ENCODE data around the gene DNAH8.

Gene DNAH8

GRCh38 chr6:38796850-38797249, 81.7 kb downstream of the DNAH8 start:
- no peak for TF ChIP-seq JUND (IDR thresholded peaks at IDR 0.05; ENCODE audit: low read depth)
- in situ Hi-C loops (cut with HindIII; ENCODE audit: low pct_unique_long_range_greater_than_20kb, low sequenced_read_pairs) = no loop called here
- DNase-seq (ENCODE audit: low read depth in 1 of 2, low spot score in 1 of 2) = no peak

- TF ChIP-seq JUND (IDR thresholded peaks at IDR 0.05; ENCODE audit: low read depth) = peak; percentile 61; the same call in 1 of the 2 replicates
- peak in 1 of 2 experiments; percentile 76 for DNase-seq (ENCODE audit: low read depth in 1 of 2, low spot score in 1 of 2)
- in situ Hi-C loops (cut with HindIII; ENCODE audit: low pct_unique_long_range_greater_than_20kb, low sequenced_read_pairs) = no loop called here
Observed at GRCh38 chr6:38797391-38797790, 82.3 kb downstream of the DNAH8 start.

GRCh38 chr6:38799529-38800184, 84.5 kb downstream of the DNAH8 start:
- no peak for DNase-seq (ENCODE audit: low read depth in 1 of 2, low spot score in 1 of 2)
- in situ Hi-C loops (cut with HindIII; ENCODE audit: low pct_unique_long_range_greater_than_20kb, low sequenced_read_pairs) = no loop called here
- TF ChIP-seq JUND (IDR thresholded peaks at IDR 0.05; ENCODE audit: low read depth) = no peak

GRCh38 chr6:38801305-38801704, 86.2 kb downstream of the DNAH8 start:
- in situ Hi-C loops (cut with HindIII; ENCODE audit: low pct_unique_long_range_greater_than_20kb, low sequenced_read_pairs) = no loop called here
- peak in 1 of 2 experiments; percentile 54 for DNase-seq (ENCODE audit: low read depth in 1 of 2, low spot score in 1 of 2)
- no peak for TF ChIP-seq JUND (IDR thresholded peaks at IDR 0.05; ENCODE audit: low read depth)

- TF ChIP-seq JUND (IDR thresholded peaks at IDR 0.05; ENCODE audit: low read depth) = no peak
- no peak for DNase-seq (ENCODE audit: low read depth in 1 of 2, low spot score in 1 of 2)
- in situ Hi-C loops (cut with HindIII; ENCODE audit: low pct_unique_long_range_greater_than_20kb, low sequenced_read_pairs) = no loop called here
Observed at GRCh38 chr6:38802497-38802896, 87.4 kb downstream of the DNAH8 start.

- TF ChIP-seq JUND (IDR thresholded peaks at IDR 0.05; ENCODE audit: low read depth) = no peak; the same call in 1 of the 2 replicates
- peak in 1 of 2 experiments; percentile 69 for DNase-seq (ENCODE audit: low read depth in 1 of 2, low spot score in 1 of 2)
- in situ Hi-C loops (cut with HindIII; ENCODE audit: low pct_unique_long_range_greater_than_20kb, low sequenced_read_pairs) = no loop called here
Observed at GRCh38 chr6:38803129-38803528, 88.0 kb downstream of the DNAH8 start.

- no peak for DNase-seq (ENCODE audit: low read depth in 1 of 2, low spot score in 1 of 2)
- in situ Hi-C loops (cut with HindIII; ENCODE audit: low pct_unique_long_range_greater_than_20kb, low sequenced_read_pairs) = no loop called here
Observed at GRCh38 chr6:38804358-38804757, 89.2 kb downstream of the DNAH8 start.

GRCh38 chr6:38805127-38805655, 90.1 kb downstream of the DNAH8 start:
- no peak for TF ChIP-seq JUND (IDR thresholded peaks at IDR 0.05; ENCODE audit: low read depth)
- in situ Hi-C loops (cut with HindIII; ENCODE audit: low pct_unique_long_range_greater_than_20kb, low sequenced_read_pairs) = no loop called here
- no peak for DNase-seq (ENCODE audit: low read depth in 1 of 2, low spot score in 1 of 2)

More at GRCh38 chr6:38804358-38804757, 89.2 kb downstream of the DNAH8 start:
- TF ChIP-seq JUND (IDR thresholded peaks at IDR 0.05; ENCODE audit: low read depth) = no peak

GRCh38 chr6:38805692-38806091, 90.6 kb downstream of the DNAH8 start:
- no peak for DNase-seq (ENCODE audit: low read depth in 1 of 2, low spot score in 1 of 2)

GRCh38 chr6:38806271-38806670, 91.2 kb downstream of the DNAH8 start:
- no peak for TF ChIP-seq JUND (IDR thresholded peaks at IDR 0.05; ENCODE audit: low read depth)
- in situ Hi-C loops (cut with HindIII; ENCODE audit: low pct_unique_long_range_greater_than_20kb, low sequenced_read_pairs) = no loop called here
- DNase-seq (ENCODE audit: low read depth in 1 of 2, low spot score in 1 of 2) = peak in 1 of 2 experiments; percentile 48

More at GRCh38 chr6:38805692-38806091, 90.6 kb downstream of the DNAH8 start:
- in situ Hi-C loops (cut with HindIII; ENCODE audit: low pct_unique_long_range_greater_than_20kb, low sequenced_read_pairs) = no loop called here
- TF ChIP-seq JUND (IDR thresholded peaks at IDR 0.05; ENCODE audit: low read depth) = no peak

GRCh38 chr6:38806833-38807232, 91.7 kb downstream of the DNAH8 start:
- no peak for TF ChIP-seq JUND (IDR thresholded peaks at IDR 0.05; ENCODE audit: low read depth)
- DNase-seq (ENCODE audit: low read depth in 1 of 2, low spot score in 1 of 2) = no peak
- in situ Hi-C loops (cut with HindIII; ENCODE audit: low pct_unique_long_range_greater_than_20kb, low sequenced_read_pairs) = no loop called here

- no peak for TF ChIP-seq JUND (IDR thresholded peaks at IDR 0.05; ENCODE audit: low read depth)
- no peak for DNase-seq (ENCODE audit: low read depth in 1 of 2, low spot score in 1 of 2)
- in situ Hi-C loops (cut with HindIII; ENCODE audit: low pct_unique_long_range_greater_than_20kb, low sequenced_read_pairs) = no loop called here
Observed at GRCh38 chr6:38808039-38808438, 92.9 kb downstream of the DNAH8 start.

GRCh38 chr6:38813041-38813823, 98.1 kb downstream of the DNAH8 start:
- in situ Hi-C loops (cut with HindIII; ENCODE audit: low pct_unique_long_range_greater_than_20kb, low sequenced_read_pairs) = no loop called here
- no peak for TF ChIP-seq JUND (IDR thresholded peaks at IDR 0.05; ENCODE audit: low read depth)
- DNase-seq (ENCODE audit: low read depth in 1 of 2, low spot score in 1 of 2) = no peak
